Stimulated activated memory B cell treated with anti-CD40 and anti-IgM and Interleukin-4, amounts not matched to agents 10 μg/mL and 1 μg/mL and 100 μg/mL, for 72 hours (primary cell): Measurements from ENCODE around the gene CCDC74A.
"Not testable (repeated sequence)": the region's sequence is repeated elsewhere in the genome, so short reads cannot be mapped to it uniquely, and the experiment has no call there.

ENCODE experiments used
- ATAC-seq: fragments of 150-1000 bp; cut with Tn5 transposase; 2 replicates; pipeline ENCODE4 v1.10.0; 2021
- H3K27ac Mint-ChIP-seq: one replicate; pipeline ENCODE4 v1.8.0; 2022; ENCODE audit warnings: mild to moderate bottlenecking, mixed read lengths
- H3K27me3 Mint-ChIP-seq: one replicate; pipeline ENCODE4 v1.8.0; 2022; ENCODE audit warnings: mixed read lengths
- H3K36me3 Mint-ChIP-seq: one replicate; pipeline ENCODE4 v1.8.0; 2022; ENCODE audit warnings: mixed read lengths
- H3K4me1 Mint-ChIP-seq: one replicate; pipeline ENCODE4 v1.8.0; 2022; ENCODE audit warnings: mixed read lengths
- H3K4me3 Mint-ChIP-seq: one replicate; pipeline ENCODE4 v1.8.0; 2022; ENCODE audit warnings: mild to moderate bottlenecking, moderate library complexity, mixed read lengths
- H3K9me3 Mint-ChIP-seq: one replicate; pipeline ENCODE4 v1.8.0; 2022; ENCODE audit warnings: mixed read lengths

The CCDC74A gene

DNA sequence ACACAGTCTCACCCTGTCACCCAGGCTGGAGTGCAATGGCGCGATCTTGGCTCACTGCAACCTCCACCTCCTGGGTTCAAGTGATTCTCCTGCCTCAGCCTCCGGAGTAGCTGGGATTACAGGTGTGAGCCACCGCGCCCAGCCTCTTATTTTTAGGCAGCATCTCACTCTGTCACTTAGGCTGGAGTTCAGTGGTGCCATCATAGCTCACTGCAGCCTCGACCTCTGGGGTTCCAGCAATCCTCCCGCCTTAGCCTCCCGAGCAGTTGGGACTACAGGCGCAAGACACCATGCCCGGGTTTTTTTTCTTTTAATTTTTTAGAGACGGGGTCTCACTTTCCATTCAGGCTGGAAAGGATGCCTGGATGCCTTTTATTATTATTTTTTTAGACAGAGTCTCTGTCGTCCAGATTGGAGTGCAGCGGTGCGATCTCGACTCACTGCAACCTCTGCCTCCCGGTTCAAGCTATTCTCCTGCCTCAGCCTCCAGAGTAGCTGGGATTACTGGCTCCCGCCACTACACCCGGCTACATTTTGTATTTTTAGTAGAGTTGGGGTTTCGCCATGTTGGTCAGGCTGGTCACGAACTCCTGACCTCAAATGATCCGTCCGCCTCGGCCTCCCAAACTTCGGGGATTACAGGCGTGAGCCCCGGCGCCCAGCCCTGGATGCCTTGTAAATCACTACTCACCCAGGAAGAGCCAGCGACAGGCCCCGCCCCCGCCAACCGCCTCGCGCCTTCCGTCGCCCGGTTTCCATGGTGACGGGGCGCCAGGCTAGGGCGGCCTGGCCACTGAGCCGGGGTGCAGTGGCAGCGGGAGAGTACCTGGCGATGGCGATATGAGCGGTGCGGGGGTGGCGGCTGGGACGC, at the start of gene CCDC74A:
Gene CCDC74A (plus strand): TSS at position 758 of the 871 bp plus-strand sequence. CDS start 83 bp downstream, at position 841.
- H3K27me3 Mint-ChIP-seq, H3K9me3 Mint-ChIP-seq, H3K36me3 Mint-ChIP-seq: not testable (repeated sequence)
- Mint-ChIP-seq H3K27ac (peak within 1 kb of the TSS; percentile 65), H3K4me1 (peaks cover 24% of the 10 kb centered on the region), H3K4me3 (peak within 1 kb of the TSS; percentile 85)
- ATAC-seq: peak; percentile 90

DNA sequence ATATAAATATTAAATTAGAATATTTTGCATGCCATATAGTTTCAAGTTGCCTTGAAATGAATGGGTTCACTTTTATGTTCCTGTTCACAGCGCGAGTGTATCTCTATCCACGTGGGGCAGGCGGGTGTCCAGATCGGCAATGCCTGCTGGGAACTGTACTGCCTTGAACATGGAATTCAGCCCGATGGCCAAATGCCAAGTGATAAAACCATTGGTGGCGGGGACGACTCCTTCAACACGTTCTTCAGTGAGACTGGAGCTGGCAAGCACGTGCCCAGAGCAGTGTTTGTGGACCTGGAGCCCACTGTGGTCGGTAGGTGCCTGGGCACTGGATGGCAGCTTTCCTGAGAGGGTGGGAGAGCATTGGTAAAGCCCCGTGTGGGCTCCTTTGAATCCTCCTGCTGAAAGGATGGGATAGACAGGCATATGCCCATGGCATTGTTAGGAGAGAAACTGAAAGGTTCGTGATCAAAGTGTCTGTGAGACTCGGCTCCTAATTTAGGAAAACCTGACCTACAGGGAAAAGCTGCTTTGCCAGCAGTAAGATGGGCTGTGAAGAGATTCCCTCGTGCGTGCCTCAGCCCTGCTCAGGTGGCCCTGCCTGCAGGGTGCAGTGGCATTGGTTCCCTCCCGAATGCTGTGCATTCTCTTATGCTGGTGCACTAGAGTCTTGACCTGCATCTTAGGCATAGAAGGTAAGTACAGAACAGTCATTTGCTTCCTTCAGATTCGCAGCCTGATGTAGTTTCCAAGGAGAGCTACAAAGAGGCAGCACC, 49.4 kb upstream of the CCDC74A start:
- not testable (repeated sequence) for H3K27ac Mint-ChIP-seq, H3K27me3 Mint-ChIP-seq, H3K9me3 Mint-ChIP-seq, H3K4me1 Mint-ChIP-seq, ATAC-seq, H3K4me3 Mint-ChIP-seq
- H3K36me3 Mint-ChIP-seq: peaks cover 15% of the 10 kb centered on the region

DNA sequence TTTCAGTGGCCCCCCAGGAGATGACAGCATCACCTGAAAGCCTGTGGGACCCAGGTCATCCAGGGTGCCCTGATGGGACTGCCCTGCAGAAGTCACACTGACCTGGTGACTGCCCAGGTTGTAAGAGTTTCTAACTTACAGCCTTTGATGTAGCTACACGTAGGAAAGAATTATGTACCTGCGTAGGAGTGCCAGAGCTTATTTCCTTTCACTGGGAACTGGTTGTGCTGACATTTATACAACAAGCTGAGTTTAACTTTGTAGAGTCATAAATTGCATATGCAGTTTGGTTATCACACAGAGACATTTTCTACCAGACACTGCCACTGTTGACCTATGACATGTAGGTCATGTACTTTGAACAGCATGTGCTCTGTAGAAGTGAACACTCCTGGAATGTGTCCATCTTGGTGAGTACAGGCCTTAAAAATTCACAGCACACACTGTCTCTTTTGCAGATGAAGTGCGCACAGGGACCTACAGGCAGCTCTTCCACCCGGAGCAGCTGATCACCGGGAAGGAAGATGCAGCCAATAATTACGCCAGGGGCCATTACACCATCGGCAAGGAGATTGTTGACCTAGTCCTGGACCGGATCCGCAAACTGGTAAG, 48.7 kb upstream of the CCDC74A start:
- H3K4me3 Mint-ChIP-seq, H3K27ac Mint-ChIP-seq, H3K27me3 Mint-ChIP-seq, ATAC-seq, H3K9me3 Mint-ChIP-seq, H3K4me1 Mint-ChIP-seq: not testable (repeated sequence)
- H3K36me3 Mint-ChIP-seq: peaks cover 19% of the 10 kb centered on the region

DNA sequence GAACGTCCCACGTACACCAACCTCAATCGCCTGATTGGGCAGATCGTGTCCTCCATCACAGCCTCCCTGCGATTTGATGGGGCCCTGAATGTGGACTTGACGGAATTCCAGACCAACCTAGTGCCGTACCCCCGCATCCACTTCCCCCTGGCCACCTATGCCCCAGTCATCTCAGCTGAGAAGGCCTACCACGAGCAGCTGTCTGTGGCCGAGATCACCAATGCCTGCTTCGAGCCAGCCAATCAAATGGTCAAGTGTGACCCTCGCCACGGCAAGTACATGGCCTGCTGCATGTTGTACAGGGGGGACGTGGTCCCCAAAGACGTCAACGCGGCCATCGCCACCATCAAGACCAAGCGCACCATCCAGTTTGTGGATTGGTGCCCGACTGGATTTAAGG, 47.3 kb upstream of the CCDC74A start:
- not testable (repeated sequence) for H3K27me3 Mint-ChIP-seq, H3K4me1 Mint-ChIP-seq, H3K4me3 Mint-ChIP-seq, ATAC-seq, H3K27ac Mint-ChIP-seq, H3K9me3 Mint-ChIP-seq
- H3K36me3 Mint-ChIP-seq: peaks cover 19% of the 10 kb centered on the region

DNA sequence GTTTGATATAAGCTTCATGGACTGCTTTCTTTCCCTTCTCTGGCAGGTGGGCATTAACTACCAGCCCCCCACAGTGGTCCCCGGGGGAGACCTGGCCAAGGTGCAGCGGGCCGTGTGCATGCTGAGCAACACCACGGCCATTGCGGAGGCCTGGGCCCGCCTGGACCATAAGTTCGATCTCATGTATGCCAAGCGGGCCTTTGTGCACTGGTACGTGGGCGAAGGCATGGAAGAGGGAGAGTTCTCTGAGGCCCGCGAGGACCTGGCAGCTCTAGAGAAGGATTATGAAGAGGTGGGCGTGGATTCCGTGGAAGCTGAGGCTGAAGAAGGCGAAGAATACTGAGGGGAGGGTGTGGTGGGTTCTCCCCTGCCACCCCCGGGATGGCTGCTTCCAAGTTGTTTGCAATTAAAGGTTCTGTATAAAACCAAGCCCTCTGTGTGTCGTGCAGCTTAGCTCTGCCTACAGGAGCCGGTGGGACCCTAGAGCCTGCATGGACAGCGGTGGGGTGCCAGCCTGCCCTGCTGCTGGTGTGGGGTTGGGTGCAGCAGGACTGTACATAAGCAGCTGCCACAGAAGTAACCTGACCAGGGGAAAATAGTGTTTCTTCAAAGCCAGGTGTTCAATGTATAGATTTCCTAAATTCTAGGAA, 45.1 kb upstream of the CCDC74A start:
- not testable (repeated sequence) for H3K9me3 Mint-ChIP-seq, H3K27me3 Mint-ChIP-seq, ATAC-seq, H3K4me3 Mint-ChIP-seq, H3K4me1 Mint-ChIP-seq, H3K27ac Mint-ChIP-seq
- peaks cover 14% of the 10 kb centered on the region for H3K36me3 Mint-ChIP-seq

GRCh38 chr2:131483981-131484820, 43.5 kb upstream of the CCDC74A start:
- Mint-ChIP-seq H3K4me1 (peaks cover 15% of the 10 kb centered on the region), H3K36me3 (peaks cover 21% of the 10 kb centered on the region)
- not testable (repeated sequence) for H3K27ac Mint-ChIP-seq, H3K9me3 Mint-ChIP-seq, ATAC-seq, H3K27me3 Mint-ChIP-seq, H3K4me3 Mint-ChIP-seq

DNA sequence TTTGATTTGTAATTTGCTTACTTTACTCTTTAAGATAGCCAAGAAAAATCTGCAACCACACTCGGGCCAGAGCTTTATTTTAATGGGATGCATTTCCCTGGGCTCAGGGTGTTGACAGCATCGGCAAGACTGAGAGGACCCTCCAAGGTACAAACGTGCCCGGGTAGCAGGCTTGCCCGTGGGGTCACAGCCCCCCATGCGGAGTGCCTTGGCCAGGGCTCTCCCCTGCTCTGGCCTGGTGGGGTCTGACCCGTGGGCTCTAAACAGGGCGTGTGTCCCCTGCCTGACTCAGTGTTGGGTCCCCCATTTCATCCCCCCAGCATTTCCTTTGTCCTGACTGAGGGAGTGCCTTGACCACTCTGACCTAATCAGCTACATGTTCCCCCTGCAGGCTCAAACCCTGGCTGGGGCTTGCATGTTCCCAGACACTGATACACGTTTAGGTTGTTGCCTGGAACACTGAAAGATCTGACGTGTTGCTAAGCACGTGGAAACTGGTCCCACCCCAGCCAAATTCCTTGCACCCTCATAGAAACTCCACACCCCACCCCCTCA, 42.7 kb upstream of the CCDC74A start:
- not testable (repeated sequence) for H3K9me3 Mint-ChIP-seq, ATAC-seq, H3K27ac Mint-ChIP-seq, H3K27me3 Mint-ChIP-seq, H3K4me3 Mint-ChIP-seq
- peaks cover 21% of the 10 kb centered on the region for H3K36me3 Mint-ChIP-seq
- H3K4me1 Mint-ChIP-seq: peaks cover 18% of the 10 kb centered on the region

GRCh38 chr2:131486201-131486902, 41.3 kb upstream of the CCDC74A start:
- ATAC-seq, H3K4me3 Mint-ChIP-seq, H3K27ac Mint-ChIP-seq, H3K9me3 Mint-ChIP-seq, H3K27me3 Mint-ChIP-seq: not testable (repeated sequence)
- Mint-ChIP-seq H3K4me1 (peaks cover 32% of the 10 kb centered on the region), H3K36me3 (peaks cover 26% of the 10 kb centered on the region)

- Mint-ChIP-seq H3K27me3 (no peaks in the 10 kb centered on the region), H3K4me3 (no peak overlapping the region), H3K27ac (no peak overlapping the region), H3K4me1 (peaks cover 40% of the 10 kb centered on the region), H3K9me3 (no peaks in the 10 kb centered on the region), H3K36me3 (peaks cover 14% of the 10 kb centered on the region)
- no peak for ATAC-seq
Measured at GRCh38 chr2:131488306-131489205, 39.1 kb upstream of the CCDC74A start.

DNA sequence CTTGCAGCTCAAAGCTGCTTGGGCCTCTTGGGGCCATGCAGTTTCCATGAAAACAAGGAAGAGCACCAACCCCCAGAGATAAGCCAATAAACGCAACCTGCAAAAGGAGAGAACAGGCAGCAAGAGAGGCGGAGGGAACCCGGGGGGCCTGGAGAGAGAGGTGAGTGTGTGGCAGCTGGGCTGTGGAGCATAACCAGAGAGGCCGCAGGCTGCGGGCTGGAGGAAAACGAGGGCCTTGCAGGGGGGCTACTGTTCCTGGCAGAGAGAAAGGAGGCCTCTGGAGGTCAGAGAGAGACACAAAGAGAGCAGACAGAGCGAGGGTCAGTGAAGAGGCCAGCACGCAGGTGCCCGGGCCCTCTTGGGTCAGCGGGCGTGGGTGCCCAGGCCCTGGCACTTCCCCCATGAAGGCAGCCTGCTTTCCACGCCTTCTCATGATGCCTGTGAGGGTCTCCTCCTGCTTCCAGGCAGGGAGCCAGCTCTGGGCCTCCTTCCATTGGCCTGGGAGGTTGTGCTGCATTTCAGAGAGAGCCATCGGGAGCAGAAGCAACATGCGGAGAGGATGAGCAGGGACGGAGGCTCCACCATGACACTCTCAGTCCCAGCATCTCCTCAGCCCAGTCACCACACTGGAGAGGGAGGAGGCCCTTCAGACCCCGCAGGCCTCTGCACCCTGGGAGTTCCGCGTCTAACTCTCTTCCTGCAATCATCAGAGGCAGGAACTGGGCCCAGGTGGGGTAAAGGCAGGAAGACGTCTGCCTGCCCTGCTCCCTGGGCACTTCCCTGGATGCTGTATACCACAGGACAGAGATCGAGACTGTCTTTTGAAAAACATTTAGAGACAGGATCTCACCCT, 36.8 kb upstream of the CCDC74A start:
- H3K9me3 Mint-ChIP-seq, ATAC-seq, H3K27me3 Mint-ChIP-seq: not testable (repeated sequence)
- Mint-ChIP-seq H3K4me3 (peak overlapping the region; percentile 83), H3K27ac (peak overlapping the region; percentile 80), H3K36me3 (peaks cover 12% of the 10 kb centered on the region), H3K4me1 (peaks cover 61% of the 10 kb centered on the region)

DNA sequence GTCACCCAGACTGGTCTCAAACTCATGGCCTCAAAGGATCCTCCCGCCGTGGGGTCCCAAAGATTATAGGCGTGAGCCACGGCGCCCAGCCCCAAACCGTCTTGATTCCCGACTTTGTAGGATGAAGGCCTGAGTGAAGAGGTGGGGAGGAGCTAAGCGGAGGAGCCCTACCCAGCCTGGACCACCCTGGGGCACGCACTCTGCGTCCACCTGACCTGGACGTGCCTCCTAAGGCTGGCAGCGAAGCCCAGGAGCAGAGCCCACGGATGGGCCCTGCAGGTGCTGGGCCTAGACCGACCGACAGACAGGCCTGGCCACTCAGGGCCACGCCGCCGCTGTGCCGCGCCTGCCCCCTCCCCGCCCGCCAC, 36.2 kb upstream of the CCDC74A start:
- not testable (repeated sequence) for ATAC-seq, H3K27me3 Mint-ChIP-seq, H3K9me3 Mint-ChIP-seq
- Mint-ChIP-seq H3K36me3 (peaks cover 12% of the 10 kb centered on the region), H3K4me1 (peaks cover 63% of the 10 kb centered on the region), H3K4me3 (peak overlapping the region; percentile 83), H3K27ac (peak overlapping the region; percentile 80)

GRCh38 chr2:131492015-131492417, 35.7 kb upstream of the CCDC74A start, which contains the start of gene MZT2A:
Gene MZT2A, minus strand, starts transcription at chr2:131492397. Its CDS starts 21 bp downstream, at chr2:131492376.
- H3K4me3 Mint-ChIP-seq: peak within 1 kb of the TSS; percentile 98
- peaks cover 63% of the 10 kb centered on the region for H3K4me1 Mint-ChIP-seq
- H3K27me3 Mint-ChIP-seq, H3K9me3 Mint-ChIP-seq: not testable (repeated sequence)
- peaks cover 12% of the 10 kb centered on the region for H3K36me3 Mint-ChIP-seq
- ATAC-seq: peak; percentile 37
- H3K27ac Mint-ChIP-seq: peak within 1 kb of the TSS; percentile 97
